Upper lobe of right lung (tissue), 1 donor: ENCODE results near the gene PLD5. TPM values are rescaled to one million over a fixed set of nuclear protein-coding genes. Genes with fewer than 3 reads are reported as not detected.
A peak's percentile ranks its signal among the peaks of the same experiment; 100 is the strongest.

ENCODE experiments used
- ATAC-seq: fragments of 200-7000 bp; cut with Tn5 transposase; one replicate; pipeline ENCODE4 v1.9.1; 2020; ENCODE audit warnings: mild to moderate bottlenecking, moderate library complexity
- DNase-seq: peaks from one replicate; pipeline ENCODE4 v3.0.0-alpha.2; 2020
- H3K27ac ChIP-seq: fragments of 200-600 bp; one replicate; pipeline ENCODE4 v1.8.0; 2022
- H3K27me3 ChIP-seq: fragments of 200-600 bp; one replicate; pipeline ENCODE4 v1.8.0; 2022; ENCODE audit warnings: mild to moderate bottlenecking
- H3K36me3 ChIP-seq: fragments of 200-600 bp; one replicate; pipeline ENCODE4 v1.8.0; 2022
- H3K4me1 ChIP-seq: fragments of 200-600 bp; one replicate; pipeline ENCODE4 v1.8.0; 2022
- H3K4me3 ChIP-seq: fragments of 200-600 bp; one replicate; pipeline ENCODE4 v1.8.0; 2022; ENCODE audit warnings: mild to moderate bottlenecking
- H3K9me3 ChIP-seq: fragments of 200-600 bp; one replicate; pipeline ENCODE4 v1.8.0; 2022
- CTCF ChIP-seq: fragments of 200-600 bp; IDR thresholded peaks from one replicate; pipeline ENCODE4 v1.8.0; 2022; ENCODE audit warnings: antibody characterized with exemption
- intact Hi-C: fragments of 100-400 bp; cut with DNase I; formaldehyde crosslinking; loops from one replicate; pipeline ENCODE4 v1.11.0; 2022
- total RNA-seq: library from RNA; stranded (reverse); fragmentation: NEBNext Ultra II Directional; extraction: Animal tissue kit (Norgen Biotek cat#: 25700); gene quantifications from one replicate; pipeline ENCODE4 v1.2.1, GENCODE V29; 2021
- donor health status: DM: no; HTN: yes; CAD: no; lungs with severe emphysema.

PLD5 gene
- total RNA-seq, 1 donor from 2014 or later: 0.87 TPM

DNA sequence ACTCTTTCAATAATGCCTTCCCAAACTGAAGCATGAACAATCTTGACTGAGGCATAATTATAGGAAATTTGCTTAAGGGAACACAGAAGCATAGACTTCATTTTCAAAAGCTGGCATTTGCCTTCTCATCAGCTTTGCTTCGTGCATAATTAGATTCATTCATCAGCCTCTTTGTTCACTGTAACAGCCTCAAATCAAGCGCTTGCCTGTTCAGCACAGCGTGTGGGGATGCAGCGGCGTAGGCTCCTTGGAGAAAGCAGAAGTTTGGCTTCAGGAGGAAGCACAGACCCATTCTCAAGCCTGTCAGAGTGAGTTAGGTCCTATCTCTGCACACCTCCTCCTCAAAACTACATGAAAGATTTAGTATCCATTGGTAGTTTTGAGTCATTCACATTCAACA, 279.2 kb downstream of the PLD5 start:
- TF ChIP-seq CTCF: no peak
- Histone ChIP-seq H3K27me3 (no peaks in the 10 kb centered on the region), H3K9me3 (no peaks in the 10 kb centered on the region), H3K4me3 (no peak overlapping the region), H3K27ac (no peak overlapping the region), H3K36me3 (no peaks in the 10 kb centered on the region), H3K4me1 (no peaks in the 10 kb centered on the region)
- ATAC-seq (no peak), DNase-seq (no peak)
- intact Hi-C loops: no loop called here

- Histone ChIP-seq H3K4me3 (no peak overlapping the region), H3K27ac (peak overlapping the region; percentile 61), H3K27me3 (no peaks in the 10 kb centered on the region), H3K4me1 (no peaks in the 10 kb centered on the region), H3K36me3 (no peaks in the 10 kb centered on the region), H3K9me3 (no peaks in the 10 kb centered on the region)
- intact Hi-C loops: no loop called here
- TF ChIP-seq CTCF: no peak
- DNase-seq (no peak), ATAC-seq (peak; percentile 64)
Observed at GRCh38 chr1:242243472-242243871, 281.0 kb downstream of the PLD5 start.

- Histone ChIP-seq H3K27me3 (no peaks in the 10 kb centered on the region), H3K9me3 (no peaks in the 10 kb centered on the region), H3K4me3 (no peak overlapping the region), H3K4me1 (no peaks in the 10 kb centered on the region), H3K36me3 (no peaks in the 10 kb centered on the region), H3K27ac (no peak overlapping the region)
- TF ChIP-seq CTCF: no peak
- ATAC-seq (peak; percentile 64), DNase-seq (no peak)
- intact Hi-C loops: no loop called here
Observed at GRCh38 chr1:242242983-242243382, 281.5 kb downstream of the PLD5 start.

DNA sequence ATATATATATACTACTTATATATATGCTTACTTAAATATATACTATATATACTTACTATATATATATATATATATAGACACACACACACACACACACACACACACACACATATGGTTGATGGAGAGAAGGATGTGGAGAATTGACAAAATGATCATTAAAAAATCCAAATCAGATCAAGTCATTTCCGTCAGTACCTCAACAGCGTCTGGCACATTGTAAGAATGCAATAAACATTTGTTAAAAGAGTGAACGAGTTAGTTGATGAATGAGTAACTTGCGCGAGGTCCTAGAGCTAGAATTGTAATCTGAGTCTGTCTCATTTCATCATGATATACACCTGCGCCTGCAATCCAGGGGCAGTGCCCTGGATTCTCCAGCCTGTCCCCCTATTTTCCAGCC, 282.6 kb downstream of the PLD5 start:
- intact Hi-C loops: no loop called here
- TF ChIP-seq CTCF: no peak
- Histone ChIP-seq H3K9me3 (no peaks in the 10 kb centered on the region), H3K36me3 (no peaks in the 10 kb centered on the region), H3K4me3 (no peak overlapping the region), H3K27me3 (no peaks in the 10 kb centered on the region), H3K27ac (no peak overlapping the region), H3K4me1 (no peaks in the 10 kb centered on the region)
- no peak for ATAC-seq
- DNase-seq: no peak

DNA sequence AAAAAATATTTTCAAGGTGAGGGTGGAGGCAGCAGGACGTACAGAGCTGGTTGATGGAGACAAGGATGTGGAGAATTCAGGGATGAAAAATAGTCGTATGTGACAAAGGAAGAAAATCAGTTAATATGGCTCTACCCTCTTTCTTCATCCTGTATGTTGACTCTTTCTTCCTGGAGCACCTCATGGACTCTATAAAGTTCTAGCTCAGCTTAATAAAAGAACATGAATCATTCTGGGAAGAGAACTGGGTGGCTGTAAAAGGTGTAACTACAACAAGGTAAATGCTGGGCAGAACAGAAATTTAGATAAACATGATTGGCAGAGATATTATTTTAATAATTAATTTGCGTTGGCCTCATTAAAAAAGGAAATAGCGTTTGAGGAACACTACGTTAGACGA, 283.8 kb downstream of the PLD5 start:
- DNase-seq: no peak
- Histone ChIP-seq H3K27ac (no peak overlapping the region), H3K36me3 (no peaks in the 10 kb centered on the region), H3K27me3 (no peaks in the 10 kb centered on the region), H3K4me1 (no peaks in the 10 kb centered on the region), H3K4me3 (no peak overlapping the region), H3K9me3 (no peaks in the 10 kb centered on the region)
- no peak for ATAC-seq
- no peak for TF ChIP-seq CTCF
- intact Hi-C loops: no loop called here

GRCh38 chr1:242240077-242240476, 284.4 kb downstream of the PLD5 start:
- H3K27me3 ChIP-seq: no peaks in the 10 kb centered on the region
- no peaks in the 10 kb centered on the region for H3K36me3 ChIP-seq
- H3K9me3 ChIP-seq: no peaks in the 10 kb centered on the region
- ATAC-seq (no peak), DNase-seq (no peak)
- TF ChIP-seq CTCF: no peak
- no peak overlapping the region for H3K27ac ChIP-seq
- H3K4me1 ChIP-seq: no peaks in the 10 kb centered on the region
- no peak overlapping the region for H3K4me3 ChIP-seq
- intact Hi-C loops: no loop called here
